NOMO-1 treated with DMSO at 0.1 percent for 48 hours (cell line): ENCODE results near the gene SRPX.
A peak's percentile ranks its signal among the peaks of the same experiment; 100 is the strongest.

Experiments
- DNase-seq: peaks from one replicate; lab custom pipeline; 2025; ENCODE audit not compliant: unreplicated experiment; lab: John Stamatoyannopoulos, UW

The SRPX gene

DNA sequence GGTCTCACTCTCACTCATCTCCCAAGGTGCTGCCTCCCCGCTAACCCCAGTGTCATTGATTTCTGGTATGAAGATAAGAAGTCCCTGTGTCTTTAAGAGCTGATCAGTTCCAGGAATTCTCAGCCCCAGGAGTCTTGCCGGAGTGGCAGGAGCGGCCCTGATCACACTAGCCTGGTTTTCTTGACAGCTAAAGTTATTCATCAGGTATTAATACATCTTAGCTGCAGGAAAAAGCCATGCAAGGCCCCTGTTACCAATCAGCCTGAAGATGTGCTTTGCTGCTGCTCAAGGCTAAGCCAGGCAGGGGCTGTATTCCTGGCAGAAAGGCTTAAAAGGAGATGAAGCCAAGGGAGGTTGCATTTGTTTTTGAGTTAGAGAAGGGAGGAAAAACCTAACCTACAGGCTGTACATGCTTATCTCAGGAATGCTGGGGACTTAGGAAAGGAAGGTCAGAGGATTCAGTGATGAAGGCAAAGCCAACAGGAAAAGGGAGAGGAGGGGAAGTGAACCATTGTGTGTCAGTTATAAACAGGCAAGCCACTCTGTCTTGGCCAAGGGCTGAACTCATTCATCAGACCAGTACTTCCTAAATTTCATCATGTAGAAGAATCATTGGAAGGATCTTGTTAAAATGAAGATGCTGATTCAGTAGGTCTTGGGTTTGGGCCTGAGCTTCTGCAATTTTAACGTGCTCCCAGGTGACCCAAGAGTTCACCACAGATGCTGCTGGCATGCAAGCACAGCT is 8.6 kb downstream of the SRPX start:
- peak; percentile 42 for DNase-seq

DNA sequence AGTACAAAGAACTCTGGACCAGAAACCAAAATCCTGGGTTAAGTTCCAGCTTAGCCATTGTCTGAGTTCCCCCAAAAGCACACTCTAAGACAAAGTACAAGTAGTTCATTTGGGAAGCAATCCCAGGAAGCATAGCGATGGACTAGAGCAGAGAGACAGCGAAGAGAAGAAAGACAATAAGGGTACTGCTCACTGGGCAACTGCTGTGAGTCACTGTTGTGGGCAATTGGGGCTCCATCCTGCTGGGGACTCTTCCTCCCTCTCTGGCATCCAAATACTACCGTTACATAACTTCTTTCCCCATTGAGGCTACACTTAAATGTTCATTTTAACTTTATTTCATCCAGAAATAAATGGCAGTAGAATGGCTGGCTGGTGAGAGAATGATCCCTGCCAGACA is 14.1 kb downstream of the SRPX start:
- DNase-seq, result no peak

- no peak for DNase-seq
Observed at GRCh38 chrX:38206036-38206435, 14.6 kb downstream of the SRPX start.

GRCh38 chrX:38205039-38205438 is 15.6 kb downstream of the SRPX start:
- peak; percentile 65 for DNase-seq

- peak; percentile 3 for DNase-seq
Observed at GRCh38 chrX:38192007-38192810, 28.5 kb downstream of the SRPX start.

DNA sequence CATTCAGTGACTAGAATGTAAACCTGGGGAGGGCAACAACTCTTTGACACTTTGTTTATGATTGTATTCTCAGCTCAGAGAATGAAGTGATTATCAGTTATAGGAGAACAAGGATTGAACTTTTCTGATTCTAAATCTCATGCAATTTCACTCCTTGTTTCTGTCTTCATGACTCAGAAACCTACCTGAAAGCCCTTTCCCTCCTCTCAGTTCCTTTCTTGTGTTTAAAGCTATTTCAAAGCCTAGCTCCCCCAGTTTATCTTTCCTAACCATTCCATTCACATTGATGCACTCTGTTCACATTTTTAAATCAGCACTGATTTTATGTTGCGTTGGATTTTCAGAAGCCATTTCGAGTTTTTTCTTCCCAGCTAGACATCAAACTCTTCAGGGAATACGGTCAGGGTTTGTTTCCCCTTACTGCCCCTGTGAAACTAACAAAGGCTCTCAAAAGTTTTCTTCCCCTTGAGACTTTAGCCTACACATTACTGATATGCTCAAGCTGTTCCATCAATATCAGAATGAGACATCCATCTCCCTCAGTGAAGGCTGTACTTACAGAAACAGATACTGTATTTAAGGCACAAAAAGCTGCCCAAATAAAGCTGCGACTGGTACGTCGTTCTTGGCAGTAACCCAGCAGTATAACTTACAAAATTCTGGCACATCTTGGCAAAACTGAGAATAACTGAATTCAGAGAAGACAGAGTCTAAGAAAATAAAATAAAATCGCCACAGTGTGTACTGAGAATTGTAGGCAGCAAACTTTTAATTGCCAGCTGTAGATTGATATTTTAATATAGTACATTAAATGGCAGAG is 31.0 kb downstream of the SRPX start:
- no peak for DNase-seq

GRCh38 chrX:38183596-38183995 is 37.1 kb downstream of the SRPX start:
- no peak for DNase-seq

DNA sequence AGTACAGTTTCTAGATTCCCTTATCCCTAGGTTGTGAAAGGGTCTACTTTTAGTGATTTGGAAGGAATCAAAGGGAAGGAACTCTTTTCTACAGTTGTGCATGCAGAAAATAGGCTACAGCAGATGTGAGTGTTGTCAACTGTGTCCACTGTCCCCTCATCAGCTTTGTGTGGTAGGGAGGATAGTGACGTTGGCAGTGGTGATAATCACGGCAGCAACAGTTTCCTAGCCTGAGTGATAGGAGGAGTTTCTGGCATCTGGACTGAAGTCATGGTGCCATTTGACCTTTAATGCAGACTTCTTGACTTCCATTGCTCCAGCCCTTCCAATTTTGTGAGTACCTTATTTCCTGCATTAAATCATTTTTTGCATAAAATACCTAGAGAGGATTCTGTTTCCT is 39.3 kb downstream of the SRPX start:
- DNase-seq, result no peak

GRCh38 chrX:38178396-38178795 is 42.3 kb downstream of the SRPX start:
- no peak for DNase-seq

GRCh38 chrX:38175139-38175538 is 45.5 kb downstream of the SRPX start:
- DNase-seq, result peak; percentile 16

GRCh38 chrX:38172596-38172995 is 48.1 kb downstream of the SRPX start:
- DNase-seq, result no peak

DNA sequence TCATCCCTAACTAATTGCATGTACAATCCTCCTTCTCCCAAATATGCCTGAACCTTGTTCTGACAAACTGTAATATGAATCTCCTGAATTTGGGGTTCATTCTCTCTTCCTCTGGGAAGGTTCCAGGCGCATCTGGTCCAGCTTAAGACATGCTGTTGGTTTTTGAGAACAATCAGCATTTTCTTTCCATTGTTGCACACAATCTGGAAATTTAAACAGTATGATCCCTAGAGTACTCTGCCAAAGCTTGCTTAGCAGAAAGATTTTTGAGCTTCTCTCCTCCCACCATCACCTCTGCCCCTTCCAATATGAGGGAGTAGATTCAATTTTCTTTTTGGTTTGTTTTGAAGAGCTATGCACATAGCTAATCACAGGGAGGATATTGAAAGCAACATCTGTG is 50.1 kb downstream of the SRPX start:
- no peak for DNase-seq

GRCh38 chrX:38166478-38167083 is 54.1 kb downstream of the SRPX start:
- peak; percentile 37 for DNase-seq

DNA sequence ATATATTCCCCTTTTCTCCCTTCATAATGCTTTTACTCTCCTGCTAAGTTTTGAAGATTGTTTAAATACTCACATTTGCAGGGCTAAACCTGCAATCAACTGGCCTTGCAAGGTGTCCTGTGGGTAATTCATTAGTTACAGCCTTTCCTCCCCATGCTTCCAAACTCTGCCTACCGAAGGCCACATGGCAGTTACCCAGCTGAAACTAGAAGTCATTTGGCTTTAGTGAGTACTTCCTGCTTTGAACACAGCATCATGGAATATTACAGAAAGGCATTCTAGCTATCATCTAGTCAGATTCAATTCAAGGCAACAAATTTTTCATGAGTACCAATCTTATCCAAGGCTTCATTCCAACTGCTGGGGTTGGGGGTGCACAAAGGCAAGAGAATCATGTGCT is 55.6 kb downstream of the SRPX start:
- peak; percentile 17 for DNase-seq

GRCh38 chrX:38163193-38163592 is 57.5 kb downstream of the SRPX start:
- DNase-seq, result no peak

DNA sequence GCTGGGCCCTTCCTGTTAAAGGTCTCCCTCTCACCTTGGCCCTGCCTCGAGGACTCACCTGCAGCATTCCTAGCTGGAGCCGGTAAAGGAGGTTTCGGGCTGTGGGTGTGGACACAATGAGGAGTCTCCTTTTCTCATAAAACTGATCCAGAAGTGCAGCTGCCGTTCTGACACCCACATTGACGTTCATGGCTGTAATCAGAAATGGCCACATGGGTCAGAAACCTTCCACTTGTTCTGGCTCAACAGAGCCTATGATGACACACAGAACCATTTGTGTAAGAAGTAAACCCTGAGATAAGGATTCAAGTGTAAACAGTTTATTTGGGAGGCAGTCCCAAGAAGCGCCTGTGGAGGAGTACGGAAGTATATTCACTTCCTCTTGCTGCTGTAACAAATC is 63.8 kb downstream of the SRPX start:
- no peak for DNase-seq

- DNase-seq, result no peak
Observed at GRCh38 chrX:38154818-38155217, 65.9 kb downstream of the SRPX start.

DNA sequence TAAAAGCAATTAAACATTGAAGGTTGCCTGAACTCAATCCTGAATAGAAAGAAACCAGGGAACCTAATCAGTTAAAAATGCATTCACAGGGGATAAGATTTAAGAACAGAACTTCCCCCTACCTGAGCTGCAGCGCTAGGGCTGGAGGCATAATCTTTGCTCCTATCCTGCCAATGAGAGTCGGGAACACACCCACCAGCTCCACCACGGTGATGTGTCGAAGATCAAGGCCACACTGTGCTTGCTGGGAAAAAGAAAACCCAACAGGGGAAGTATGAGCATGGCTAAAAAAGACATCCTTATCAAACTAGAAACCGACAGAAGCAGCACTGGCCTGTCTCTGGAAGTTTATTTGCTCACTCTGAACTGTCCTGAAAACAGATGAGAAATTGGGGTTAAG is 66.3 kb downstream of the SRPX start:
- DNase-seq, result no peak

GRCh38 chrX:38151441-38151840 is 69.2 kb downstream of the SRPX start:
- no peak for DNase-seq

GRCh38 chrX:38150993-38151392 is 69.7 kb downstream of the SRPX start:
- no peak for DNase-seq

GRCh38 chrX:38149016-38149415 is 71.7 kb downstream of the SRPX start:
- no peak for DNase-seq
